NCI-H1105 (cell line): ENCODE results near the gene KLHL29.

Source experiments
- DNase-seq: peaks from one replicate; lab custom pipeline; 2025; lab: John Stamatoyannopoulos, UW

KLHL29 gene

DNA sequence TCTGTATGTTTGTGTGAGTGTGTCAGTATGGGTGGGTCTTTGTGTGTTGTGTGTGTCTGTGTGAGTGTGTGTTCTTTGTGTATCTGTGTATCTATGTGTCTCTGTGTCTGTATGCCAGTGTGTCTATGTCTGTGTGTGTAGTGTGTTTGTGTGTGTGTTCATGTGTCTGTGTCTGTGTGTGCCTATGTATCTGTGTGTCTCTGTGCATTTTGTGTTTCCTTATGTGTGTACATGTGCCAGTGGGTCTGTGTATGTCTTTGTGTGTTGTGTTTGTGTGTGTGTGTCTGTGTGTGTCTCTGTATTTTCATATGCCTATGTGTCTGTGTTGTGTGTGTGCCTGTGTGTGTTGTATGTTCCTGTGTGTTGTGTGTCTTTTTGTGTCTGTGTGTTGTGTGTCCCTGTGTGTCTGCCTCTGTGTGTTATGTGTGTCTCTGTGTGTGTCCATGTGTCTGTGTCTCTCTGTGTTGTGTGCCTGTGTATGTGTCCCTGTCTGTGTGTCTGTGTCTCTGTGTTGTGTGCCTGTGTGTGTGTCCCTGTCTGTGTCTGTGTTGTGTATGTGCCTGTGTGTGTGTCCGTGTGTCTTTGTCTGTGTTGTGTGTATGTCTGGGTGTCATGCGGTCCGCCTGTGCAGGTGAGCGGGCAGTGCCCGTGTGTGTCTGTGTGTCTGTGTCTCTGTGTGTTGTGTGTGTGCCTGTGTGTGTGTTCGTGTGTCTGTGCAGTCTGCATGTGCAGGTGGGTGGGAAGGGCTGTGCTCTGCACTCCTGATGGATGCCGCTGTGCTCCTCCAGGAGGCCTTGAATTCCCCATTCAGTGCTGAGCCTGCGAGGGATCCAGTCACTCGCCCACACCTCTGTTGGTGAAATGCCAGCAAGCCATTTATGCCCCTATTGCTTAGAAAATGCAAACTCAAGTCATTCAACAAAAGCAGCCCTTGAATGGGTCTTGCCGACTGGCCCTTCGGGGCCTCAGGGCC is 37.4 kb downstream of the KLHL29 start:
- DNase-seq: no peak

DNA sequence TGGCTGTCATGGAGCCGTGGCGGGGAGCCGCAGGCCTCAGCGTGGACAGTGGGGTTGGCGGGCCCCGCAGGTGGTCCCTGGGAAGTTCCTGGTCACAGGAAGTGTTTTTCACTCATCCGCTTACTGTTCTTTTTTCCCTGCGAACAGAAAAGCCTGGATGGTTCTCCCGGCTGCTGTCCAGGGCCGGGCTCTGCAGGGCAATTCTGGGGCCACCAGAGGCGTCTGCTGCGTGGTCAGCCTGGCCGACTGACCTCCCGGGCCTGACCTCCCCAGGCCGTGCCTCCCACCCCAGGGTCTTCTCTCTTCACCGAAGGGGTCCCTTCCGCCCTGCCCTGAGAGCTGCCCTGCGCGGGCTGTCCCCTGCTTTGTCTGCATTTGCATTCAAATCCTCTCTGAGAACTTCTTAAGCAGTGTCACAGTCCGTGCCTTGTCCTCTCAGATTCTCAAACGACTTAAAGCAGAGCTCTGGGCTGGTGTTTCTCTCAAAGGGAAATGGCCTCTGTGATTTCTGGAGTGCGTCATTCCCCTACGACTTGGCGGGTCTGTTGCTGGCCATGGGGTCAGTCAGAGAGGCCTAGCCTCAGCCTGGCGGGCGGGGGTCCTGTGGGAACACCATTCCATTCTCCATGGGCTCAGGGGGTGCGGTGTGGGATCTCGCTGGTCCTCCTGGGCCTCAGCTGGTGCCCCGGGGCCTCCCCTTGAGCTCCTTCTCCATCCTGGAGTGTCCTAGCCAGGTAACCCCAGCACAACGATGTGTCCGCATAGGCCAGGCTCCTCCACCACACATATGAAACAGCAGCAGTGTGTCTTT is 38.3 kb downstream of the KLHL29 start:
- DNase-seq: no peak

DNA sequence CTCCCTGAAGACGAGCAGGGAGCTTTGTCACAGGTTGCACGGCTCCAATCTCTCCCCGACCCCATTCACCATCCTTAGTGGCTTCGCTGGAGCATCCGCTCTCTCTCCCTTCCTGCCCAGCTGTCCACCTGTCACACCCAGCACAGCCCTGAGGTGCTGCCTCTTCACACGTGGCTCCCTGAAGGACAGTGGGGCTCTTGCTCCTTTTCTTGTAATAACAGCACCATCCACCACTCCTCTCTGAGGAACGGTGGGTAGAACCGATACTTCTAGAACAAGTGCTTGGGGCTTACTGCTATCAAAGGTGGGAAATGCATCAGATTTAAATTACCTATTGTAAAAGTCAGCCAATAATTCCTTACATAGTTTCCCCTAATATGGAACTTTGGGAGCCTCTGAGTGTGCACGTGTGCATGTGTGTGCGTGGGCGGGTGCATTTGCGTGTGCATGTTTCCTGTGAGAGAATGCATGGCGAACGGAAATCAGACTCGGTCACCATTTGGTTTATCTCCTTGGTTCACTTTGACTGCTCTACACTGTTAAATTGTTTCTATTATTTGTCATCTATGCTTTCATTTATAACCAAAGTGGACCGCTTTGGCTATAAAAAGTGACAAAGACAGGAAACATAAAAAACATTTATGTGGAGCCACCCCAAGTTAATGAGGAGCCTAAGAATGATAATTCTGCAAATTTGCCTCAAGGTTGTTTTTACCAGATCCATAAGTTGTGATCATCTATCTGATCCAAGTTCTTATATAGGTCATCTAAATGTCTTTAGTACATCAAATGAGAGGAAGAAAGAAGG is 39.1 kb downstream of the KLHL29 start:
- DNase-seq: no peak

DNA sequence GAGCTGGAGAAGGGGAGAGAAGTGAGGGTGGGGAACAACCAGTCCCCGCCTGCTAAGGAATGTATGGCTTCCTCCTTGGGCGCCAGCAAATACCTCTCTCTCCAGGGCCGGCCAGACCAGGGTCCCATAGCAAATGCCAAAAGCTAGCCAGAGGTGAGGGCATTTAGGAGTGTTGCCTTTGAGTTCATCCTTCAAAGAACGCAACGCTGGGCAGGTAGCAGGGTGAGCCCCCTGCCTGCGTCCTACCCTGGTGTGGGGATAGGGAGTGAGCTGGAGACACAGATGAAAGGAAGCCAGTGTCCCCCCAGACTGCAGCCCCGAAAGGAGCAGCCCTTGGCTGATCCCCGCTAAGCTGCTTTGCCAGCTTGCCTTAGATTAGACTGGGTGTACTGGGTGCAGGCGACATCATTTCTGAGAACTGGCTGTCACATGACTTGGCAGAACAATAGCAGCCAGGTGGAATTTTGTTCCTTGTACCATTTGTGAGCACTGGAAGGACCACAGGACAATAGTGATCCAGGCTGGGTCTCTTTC is 40.4 kb downstream of the KLHL29 start:
- DNase-seq: no peak

DNA sequence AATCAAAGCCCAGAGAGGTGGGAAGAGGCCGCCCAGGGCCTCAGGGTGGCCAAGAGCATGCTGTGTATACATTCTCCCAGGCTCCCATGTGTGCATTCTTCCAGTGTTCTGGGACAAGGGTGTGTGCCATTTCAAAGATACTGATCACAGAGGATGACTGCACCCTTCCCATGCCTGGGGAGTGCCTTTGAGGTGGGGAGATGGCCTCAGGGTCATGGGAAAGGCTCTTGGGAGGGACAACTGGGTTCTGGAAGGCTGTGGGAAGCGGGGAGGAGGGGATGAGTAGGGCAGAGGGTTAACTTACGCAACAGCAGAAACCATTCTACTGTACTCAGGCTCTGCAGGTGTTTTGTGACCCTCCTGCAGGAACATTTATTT is 40.9 kb downstream of the KLHL29 start:
- DNase-seq: no peak

DNA sequence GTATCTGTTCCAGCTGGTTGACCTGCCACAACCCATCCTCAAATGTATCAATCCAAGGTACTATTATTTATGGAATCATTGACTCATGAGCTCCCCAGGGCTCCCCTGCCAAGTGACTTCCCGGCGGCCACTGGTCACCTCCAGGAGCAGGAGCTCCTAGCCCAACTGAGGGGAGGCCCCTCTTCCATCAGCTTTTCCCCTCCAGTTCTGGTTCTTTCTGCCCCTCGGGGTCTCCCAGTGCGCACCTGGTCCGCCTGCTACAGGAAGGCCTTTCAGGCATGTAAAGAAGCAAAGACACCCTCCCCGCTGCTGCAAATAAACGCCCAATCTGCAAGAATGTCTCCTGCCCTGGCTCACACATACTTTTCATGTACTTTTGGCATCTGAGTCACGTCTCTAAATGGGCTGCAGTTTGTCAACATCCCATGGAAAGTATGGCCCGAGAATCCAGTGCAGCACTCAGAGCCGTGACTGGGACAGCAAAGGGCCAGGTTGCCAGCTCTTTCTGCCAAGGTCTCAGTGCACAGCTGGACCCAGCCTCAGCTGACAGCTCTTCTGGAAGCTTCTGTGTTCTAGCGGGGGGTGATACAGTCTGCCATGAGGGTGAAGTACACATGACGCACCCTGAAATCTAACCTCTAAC is 41.4 kb downstream of the KLHL29 start:
- no peak for DNase-seq

DNA sequence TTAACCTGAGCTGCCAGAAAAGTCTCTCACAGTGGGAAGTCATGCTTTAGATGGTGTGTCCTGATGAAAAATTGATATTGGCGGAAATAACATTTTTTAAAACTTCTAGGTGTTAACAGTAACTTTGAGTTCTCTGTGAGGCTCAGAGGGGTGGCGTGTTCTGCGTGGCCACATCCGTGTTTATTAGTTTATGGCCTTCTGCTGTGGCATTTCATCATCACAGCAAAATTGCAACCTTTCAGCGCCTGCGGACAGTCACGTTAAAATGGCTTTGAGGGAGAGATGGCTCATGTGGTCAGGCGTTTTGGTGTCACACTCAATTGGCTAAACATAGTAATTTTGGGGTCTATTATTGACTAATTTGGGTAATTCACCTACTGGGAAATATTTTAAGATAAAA is 42.4 kb downstream of the KLHL29 start:
- no peak for DNase-seq

DNA sequence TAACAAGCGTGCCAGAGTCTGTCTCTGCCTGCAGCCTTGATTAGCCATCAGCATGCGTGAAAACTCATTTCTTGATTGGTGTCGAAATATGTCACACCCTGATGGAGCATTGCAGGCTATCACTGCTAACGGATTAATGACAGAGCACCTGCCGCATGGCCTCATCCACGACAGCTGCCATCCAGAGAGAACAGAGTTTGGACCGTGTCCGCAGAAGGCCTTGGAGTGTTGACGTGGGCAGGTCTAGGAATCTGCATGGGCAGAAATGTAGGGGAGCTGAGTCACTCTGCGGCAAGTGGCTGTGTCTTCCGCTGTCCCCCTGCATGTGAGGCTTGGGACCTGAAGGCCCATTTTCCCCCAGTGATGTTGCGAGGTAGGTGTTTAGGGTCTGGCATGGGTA is 43.0 kb downstream of the KLHL29 start:
- no peak for DNase-seq

DNA sequence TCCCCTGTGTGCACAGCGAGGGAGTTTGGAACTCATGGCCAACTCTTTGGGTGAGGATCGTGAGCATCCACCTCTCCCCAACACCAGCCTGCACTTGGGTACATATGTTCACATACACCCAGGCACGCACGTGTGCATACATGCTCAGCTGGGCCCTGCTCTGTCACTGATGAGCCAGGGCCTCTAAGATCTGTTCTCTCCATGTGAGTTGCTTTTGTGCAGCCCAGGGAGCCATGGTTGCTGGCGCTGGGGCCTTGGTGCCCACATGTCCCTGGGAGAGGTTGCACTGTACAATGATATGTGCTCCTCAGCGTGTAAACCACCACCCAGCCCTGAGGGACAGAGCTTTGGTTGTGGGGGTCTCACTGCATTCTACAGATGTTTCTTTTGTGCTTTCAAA is 44.1 kb downstream of the KLHL29 start:
- no peak for DNase-seq

DNA sequence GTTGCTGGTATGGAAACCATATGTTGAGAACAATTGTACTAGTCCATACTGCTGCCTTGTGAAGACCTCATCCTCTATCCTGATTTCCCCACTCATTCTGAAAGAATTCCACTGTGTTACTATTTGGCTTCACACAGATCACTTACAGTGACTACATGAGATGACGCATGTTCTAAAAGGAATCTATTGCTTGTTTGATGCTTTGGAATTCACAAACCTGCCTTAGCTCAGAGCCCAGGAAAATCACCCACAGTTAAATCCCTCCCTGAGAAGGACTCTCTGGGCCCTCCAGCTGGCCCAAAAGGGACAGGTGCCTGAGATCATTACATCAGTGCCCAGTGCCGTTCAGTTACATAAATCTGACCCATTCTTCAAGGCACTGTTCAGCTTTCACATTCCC is 45.3 kb downstream of the KLHL29 start:
- no peak for DNase-seq

DNA sequence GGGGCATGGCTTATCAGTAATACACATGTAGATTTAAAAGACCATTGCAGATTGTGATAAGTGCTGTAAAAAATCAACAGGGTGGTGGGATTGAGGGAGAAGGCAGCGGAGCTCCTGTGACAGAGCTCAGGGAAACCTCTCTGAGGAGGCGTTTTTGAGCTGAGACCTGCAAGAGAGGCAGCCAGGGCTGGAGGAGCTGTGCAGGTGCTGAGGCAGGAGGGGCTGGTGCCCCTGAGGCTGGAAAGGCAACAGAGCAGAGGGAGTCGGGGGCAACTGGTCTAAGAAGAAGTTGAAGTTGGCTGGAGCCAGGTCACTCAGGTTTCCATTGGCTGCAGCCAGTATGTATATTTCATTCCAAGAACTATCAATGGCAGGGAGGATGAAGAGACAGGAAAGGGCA is 47.6 kb downstream of the KLHL29 start:
- DNase-seq: no peak

DNA sequence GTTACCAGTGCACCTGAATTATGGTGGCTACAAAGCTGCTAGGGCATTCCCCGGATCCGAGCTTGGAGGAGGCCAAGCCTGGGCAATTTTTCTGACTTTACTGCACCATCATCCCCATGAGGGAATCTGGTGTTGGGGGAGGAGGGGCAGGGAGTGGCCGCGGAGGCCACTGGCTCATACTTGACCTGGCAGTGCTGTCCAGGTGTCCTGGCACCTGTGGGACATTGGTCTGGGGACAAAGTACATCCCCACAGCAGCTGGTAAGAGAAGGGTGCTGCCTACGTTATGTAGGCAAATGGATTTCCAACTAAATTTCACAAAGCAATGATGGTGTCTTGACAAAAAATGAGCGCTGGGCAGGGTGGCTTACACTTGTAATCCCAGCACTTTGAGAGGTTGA is 48.3 kb downstream of the KLHL29 start:
- DNase-seq: no peak

DNA sequence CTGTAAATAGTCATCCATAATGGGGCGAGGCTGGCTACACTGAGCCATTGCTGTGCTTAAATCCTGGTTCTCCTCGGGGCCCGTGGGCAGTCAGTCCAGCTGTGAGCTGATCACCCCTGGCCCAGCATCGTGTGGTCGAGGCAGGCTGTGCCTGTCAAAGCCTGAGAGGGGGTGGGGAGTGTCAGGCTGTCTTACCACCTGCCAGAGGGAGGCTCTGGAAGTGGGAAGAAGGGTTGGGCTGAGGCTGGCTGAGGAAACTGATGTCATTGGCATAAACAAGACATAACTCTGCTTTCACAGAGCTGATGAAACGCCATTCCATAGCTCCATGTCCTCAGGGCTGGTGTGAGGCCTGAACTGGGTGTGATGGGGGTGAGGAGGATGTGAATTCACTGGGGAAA is 49.7 kb downstream of the KLHL29 start:
- DNase-seq: no peak

DNA sequence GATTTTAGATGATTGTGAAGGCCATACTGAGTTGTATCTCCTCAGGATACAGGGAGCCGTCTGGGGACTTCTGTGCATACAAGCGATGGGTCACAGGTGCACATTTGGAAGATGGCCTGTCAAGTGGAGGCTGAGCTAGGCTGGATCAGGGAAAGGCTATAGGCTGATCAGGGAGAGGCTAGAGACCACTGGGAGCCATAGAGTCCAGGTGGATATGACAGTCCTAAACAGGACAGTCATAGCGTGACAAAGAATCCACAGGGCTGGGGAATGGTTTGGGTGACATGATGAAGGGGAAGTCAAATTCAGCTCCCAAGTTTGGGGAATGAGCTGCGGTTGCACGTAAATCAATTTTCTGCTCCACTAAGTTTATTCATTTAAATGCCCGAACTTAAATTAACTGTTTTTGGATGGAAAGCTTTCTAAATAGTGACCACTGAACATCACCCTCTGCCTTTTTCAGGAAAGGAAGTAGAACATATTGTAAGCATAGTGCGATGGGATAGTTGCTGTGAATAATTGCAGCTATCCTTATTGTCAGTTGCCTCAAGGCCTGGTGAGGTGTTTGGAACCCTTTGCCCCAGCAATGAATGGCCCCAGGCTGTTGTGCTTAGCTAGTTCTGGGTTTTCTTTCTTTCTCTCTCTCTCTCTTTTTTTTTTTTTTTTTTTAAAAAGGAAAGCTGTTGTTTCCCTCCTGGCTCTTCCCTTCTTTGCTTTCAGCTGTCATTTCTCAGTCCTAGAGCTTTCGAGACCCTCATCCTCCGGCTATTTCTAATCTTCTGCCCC is 50.5 kb downstream of the KLHL29 start:
- DNase-seq: no peak

DNA sequence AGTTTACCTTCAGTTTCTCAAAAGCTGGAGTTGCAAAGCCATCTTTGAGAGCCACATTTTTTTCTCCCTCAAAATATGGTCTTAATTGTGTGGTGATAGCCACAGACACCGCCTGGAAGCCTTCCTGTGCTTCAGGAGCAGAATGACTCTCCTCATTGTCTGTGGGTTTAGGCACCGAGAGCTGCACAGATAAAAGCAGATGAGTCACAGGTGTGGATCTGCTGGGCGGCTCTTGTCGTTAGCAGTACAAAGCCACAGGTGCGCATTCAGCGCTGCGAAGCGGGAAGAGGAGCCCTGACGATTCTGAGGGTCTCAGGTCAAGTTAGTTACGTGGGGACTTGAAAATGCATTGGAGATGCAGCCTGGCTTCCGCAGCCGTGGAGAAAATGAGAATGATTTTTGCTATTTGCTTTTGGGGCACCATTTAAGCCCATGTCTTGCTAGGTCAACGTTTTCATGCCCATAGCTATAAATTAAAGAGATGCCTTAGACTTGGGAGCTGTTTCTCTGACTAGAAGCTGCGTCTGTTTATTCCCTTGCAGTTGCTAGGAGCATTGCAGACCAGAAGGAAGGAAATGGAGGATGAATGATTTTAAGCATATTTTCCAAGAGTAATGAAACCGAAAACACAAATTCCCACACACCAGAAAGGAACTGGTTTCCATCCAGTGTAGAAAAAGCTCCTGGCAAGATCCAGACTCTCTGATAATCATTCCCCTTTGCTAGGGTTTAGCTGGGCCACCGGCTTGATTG is 51.5 kb downstream of the KLHL29 start:
- no peak for DNase-seq

DNA sequence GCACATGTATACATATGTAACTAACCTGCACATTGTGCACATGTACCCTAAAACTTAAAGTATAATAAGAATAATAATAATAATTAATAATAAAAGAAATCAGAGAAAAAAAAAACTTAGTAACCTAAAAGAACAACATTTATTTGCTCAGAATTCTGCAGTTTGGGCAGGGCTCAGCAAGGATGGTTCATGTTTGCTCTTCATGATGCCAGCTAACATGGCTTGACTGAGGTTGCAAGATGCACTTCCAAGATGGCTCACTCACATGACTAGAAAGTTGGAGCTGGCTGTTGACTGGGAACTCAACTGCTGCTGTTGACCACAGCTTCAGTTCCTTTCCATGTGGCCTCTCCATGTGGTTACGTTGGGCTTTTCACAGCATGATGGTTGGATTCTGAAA is 56.4 kb downstream of the KLHL29 start:
- DNase-seq: no peak

DNA sequence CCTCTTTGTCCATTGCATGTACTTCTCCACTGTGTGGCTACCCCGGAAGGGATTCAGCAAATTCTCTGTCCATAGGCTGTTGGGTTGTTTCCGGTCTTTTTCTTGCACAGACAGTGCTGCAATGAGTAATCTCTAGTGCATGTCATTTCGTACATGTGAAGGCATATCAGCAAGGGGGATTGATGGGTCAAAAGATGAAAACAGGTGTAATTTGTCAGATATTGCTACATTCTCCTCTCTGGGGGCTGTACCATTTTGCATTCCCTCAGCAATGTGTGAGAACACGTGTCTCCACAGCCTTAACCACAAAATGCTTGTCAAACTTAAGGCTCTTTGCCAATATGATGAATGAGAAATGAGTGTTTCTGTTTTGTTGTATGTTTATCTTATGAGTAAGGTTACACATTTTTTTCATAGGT is 60.5 kb downstream of the KLHL29 start:
- DNase-seq: no peak

DNA sequence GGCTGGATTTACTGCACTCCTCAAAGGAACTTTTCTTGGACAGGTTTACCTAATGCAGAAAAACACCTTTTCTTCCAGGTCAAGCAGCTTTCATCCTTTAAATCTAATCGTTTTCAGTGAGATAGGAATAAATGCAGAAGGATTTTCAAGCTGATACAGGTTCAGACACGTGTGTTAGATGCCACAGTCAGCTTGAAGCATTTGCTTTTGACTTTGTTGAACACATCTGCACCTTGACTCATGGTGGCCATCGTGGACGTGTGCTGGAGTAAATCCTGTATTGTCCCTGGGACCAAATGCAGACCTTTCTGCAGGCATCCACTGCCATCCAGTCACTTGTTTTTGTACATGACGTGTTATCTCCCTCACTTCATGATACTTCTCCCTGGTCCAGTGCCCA is 61.9 kb downstream of the KLHL29 start:
- DNase-seq: no peak

DNA sequence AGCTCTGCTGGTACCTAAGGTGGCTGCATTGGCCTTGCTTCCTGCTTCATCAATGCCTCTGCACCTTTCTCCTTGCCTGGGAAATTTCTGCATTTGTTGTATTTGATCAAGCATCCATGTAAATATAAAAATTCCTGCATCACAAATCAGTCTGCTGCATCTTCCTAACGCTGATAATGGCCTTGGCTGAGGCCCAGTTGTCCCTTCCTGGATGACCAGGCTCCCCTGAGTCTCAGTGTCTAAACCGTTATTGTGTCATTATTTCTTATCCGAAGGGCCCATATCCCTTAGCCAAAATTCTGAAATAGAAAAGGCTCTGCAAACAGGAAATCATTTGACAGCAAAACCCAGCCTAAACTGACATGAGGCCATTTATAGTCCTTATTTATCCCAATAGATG is 62.4 kb downstream of the KLHL29 start:
- no peak for DNase-seq

DNA sequence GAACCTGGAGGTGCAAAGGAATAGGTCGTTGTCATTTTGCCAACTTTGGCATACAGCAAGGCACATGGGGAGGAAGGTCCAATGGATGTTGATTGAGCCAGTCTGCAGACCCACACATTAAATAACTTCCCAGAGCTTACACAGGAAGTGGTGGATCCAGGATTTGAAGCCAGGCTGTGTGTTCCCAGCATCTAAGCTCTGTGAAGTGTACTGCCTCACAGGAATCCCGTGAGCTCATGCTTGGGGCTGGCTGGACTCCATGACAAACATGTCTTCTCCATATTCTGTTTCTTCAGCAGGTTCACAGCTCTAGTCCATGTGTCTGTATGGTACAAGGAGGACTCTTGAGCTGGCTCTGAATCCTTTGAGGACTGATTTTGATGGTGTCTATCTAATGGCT is 63.9 kb downstream of the KLHL29 start:
- DNase-seq: no peak
